NCI-H526 (cell line): ENCODE data around the gene LRRC4C.

Experiments
- DNase-seq, 2 experiments: peaks; one replicate each; lab custom pipeline; 2025; lab: John Stamatoyannopoulos, UW

LRRC4C gene

GRCh38 chr11:40291329-40291728 is 1168.1 kb downstream of the LRRC4C start:
- no peak for DNase-seq

GRCh38 chr11:40290171-40290631 is 1169.3 kb downstream of the LRRC4C start:
- no peak for DNase-seq

- DNase-seq, result no peak
Observed at GRCh38 chr11:40289370-40289769, 1170.1 kb downstream of the LRRC4C start.

- DNase-seq, result no peak
Observed at GRCh38 chr11:40287916-40288803, 1171.3 kb downstream of the LRRC4C start.

- DNase-seq, result no peak
Observed at GRCh38 chr11:40286137-40286536, 1173.3 kb downstream of the LRRC4C start.

- DNase-seq, result no peak
Observed at GRCh38 chr11:40285558-40285957, 1173.9 kb downstream of the LRRC4C start.

- DNase-seq, result no peak
Observed at GRCh38 chr11:40281052-40281580, 1178.3 kb downstream of the LRRC4C start.

- no peak for DNase-seq
Observed at GRCh38 chr11:40280159-40281051, 1179.0 kb downstream of the LRRC4C start.

GRCh38 chr11:40276960-40277359 is 1182.5 kb downstream of the LRRC4C start:
- DNase-seq, result no peak

- no peak for DNase-seq
Observed at GRCh38 chr11:40274017-40274416, 1185.4 kb downstream of the LRRC4C start.

- no peak for DNase-seq
Observed at GRCh38 chr11:40273192-40273732, 1186.2 kb downstream of the LRRC4C start.

- no peak for DNase-seq
Observed at GRCh38 chr11:40271361-40271760, 1188.1 kb downstream of the LRRC4C start.

GRCh38 chr11:40269865-40270264 is 1189.6 kb downstream of the LRRC4C start:
- DNase-seq, result no peak

- no peak for DNase-seq
Observed at GRCh38 chr11:40268551-40268950, 1190.9 kb downstream of the LRRC4C start.

GRCh38 chr11:40255457-40255856 is 1204.0 kb downstream of the LRRC4C start:
- no peak for DNase-seq

GRCh38 chr11:40253166-40253565 is 1206.3 kb downstream of the LRRC4C start:
- no peak for DNase-seq

GRCh38 chr11:40252236-40252635 is 1207.2 kb downstream of the LRRC4C start:
- no peak for DNase-seq

- no peak for DNase-seq
Observed at GRCh38 chr11:40246983-40247382, 1212.5 kb downstream of the LRRC4C start.

GRCh38 chr11:40241524-40242051 is 1217.9 kb downstream of the LRRC4C start:
- no peak for DNase-seq

- no peak for DNase-seq
Observed at GRCh38 chr11:40240284-40240683, 1219.2 kb downstream of the LRRC4C start.

- no peak for DNase-seq
Observed at GRCh38 chr11:40236526-40236925, 1222.9 kb downstream of the LRRC4C start.

- DNase-seq, result no peak
Observed at GRCh38 chr11:40235841-40236240, 1223.6 kb downstream of the LRRC4C start.
